B cell (primary cell): ENCODE measurements around the gene CCDC86. TPM values are rescaled to one million over a fixed set of nuclear protein-coding genes. Genes with fewer than 3 reads are reported as not detected.

Experiments used
- ATAC-seq: fragments of 200-7000 bp; cut with Tn5 transposase; one replicate; pipeline ENCODE4 v1.10.0; 2021; ENCODE audit warnings: low read depth, mild to moderate bottlenecking, moderate number of reproducible peaks, moderate library complexity
- CTCF ChIA-PET: fragments of 350-600 bp; sonication (Branson Sonifier 250); formaldehyde crosslinking; loops from one replicate; lab custom pipeline; 2021; ENCODE audit warnings: antibody characterized with exemption, inconsistent platforms; lab: Charles Lee
- POLR2A ChIA-PET: fragments of 350-600 bp; sonication (Branson Sonifier 250); formaldehyde crosslinking; loops from one replicate; lab custom pipeline; 2021; ENCODE audit warnings: antibody characterized with exemption; lab: Charles Lee
- DNase-seq: peaks from one replicate; pipeline ENCODE4 v3.0.0; 2013
- H2AFZ ChIP-seq: 2 replicates; pipeline ENCODE4 v1.6.1; 2012; ENCODE audit warnings: mild to moderate bottlenecking, low read depth, low read length; ENCODE audit not compliant: insufficient read depth, poor library complexity, severe bottlenecking
- H3K27ac ChIP-seq, 2 donors: 1 replicate in 1 of 2; 2 replicates in 1 of 2; pipeline ENCODE4 v1.5.1; 2012 to 2013; ENCODE audit warnings: low read length in 2 of 2, mild to moderate bottlenecking in 2 of 2, moderate library complexity in 1 of 2
- H3K27me3 ChIP-seq, 4 experiments: fragments of 200-600 bp in 1 of 4; sonication (generic) in 1 of 4; replicated peaks in 1 of 4; 1 replicate in 2 of 4; 2 replicates in 2 of 4; pipeline versions ENCODE4 v1.6.1 to v1.7.0; 2013 to 2016; ENCODE audit warnings: low read length in 3 of 4, mild to moderate bottlenecking in 2 of 4, mixed read lengths in 1 of 4, moderate library complexity in 1 of 4; ENCODE audit not compliant: insufficient read depth in 4 of 4, control insufficient read depth in 3 of 4; ENCODE audit errors: control extremely low read depth in 1 of 4
- H3K36me3 ChIP-seq, 2 experiments: replicated peaks in 1 of 2; 1 replicate in 1 of 2; 2 replicates in 1 of 2; pipeline versions ENCODE4 v1.6.1 to v1.7.1; 2013; ENCODE audit warnings: low read length in 1 of 2; ENCODE audit not compliant: insufficient read depth in 2 of 2, control insufficient read depth in 1 of 2; ENCODE audit errors: control extremely low read depth in 1 of 2, extremely low read depth in 1 of 2
- H3K4me1 ChIP-seq, 2 donors: fragments of 200-600 bp in 1 of 2; sonication (generic) in 1 of 2; 1 replicate in 1 of 2; 2 replicates in 1 of 2; pipeline versions ENCODE4 v1.5.1 to v1.6.1; 2013 to 2017; ENCODE audit warnings: low read length in 2 of 2; ENCODE audit not compliant: control insufficient read depth in 2 of 2, insufficient read depth in 2 of 2
- H3K4me2 ChIP-seq: replicated peaks from 2 replicates; pipeline ENCODE3; 2012; ENCODE audit warnings: mild to moderate bottlenecking, low read depth, low read length; ENCODE audit not compliant: poor library complexity, severe bottlenecking
- H3K4me3 ChIP-seq, 5 experiments: fragments of 200-600 bp in 1 of 5; sonication (generic) in 1 of 5; 1 replicate in 3 of 5; 2 replicates in 2 of 5; pipeline versions ENCODE4 v1.5.1 to v1.7.0; 2011 to 2016; ENCODE audit warnings: low read length in 4 of 5, mild to moderate bottlenecking in 4 of 5, low read depth in 2 of 5, control low read depth in 1 of 5, moderate library complexity in 1 of 5; ENCODE audit not compliant: insufficient read depth in 1 of 5; ENCODE audit errors: control extremely low read depth in 1 of 5, extremely low read depth in 1 of 5
- H3K79me2 ChIP-seq: fragments of 200-600 bp; sonication (generic); one replicate; pipeline ENCODE4 v1.6.0; 2016; ENCODE audit warnings: low read length; ENCODE audit not compliant: control insufficient read depth, insufficient read depth
- H3K9ac ChIP-seq: fragments of 200-600 bp; sonication (generic); 2 replicates; pipeline ENCODE4 v1.6.1; 2017; ENCODE audit warnings: mild to moderate bottlenecking, low read length, moderate library complexity
- H3K9me3 ChIP-seq, 3 donors: one replicate each; pipeline versions ENCODE4 v1.6.1 to v1.7.1; 2013; ENCODE audit warnings: low read length in 2 of 3; ENCODE audit not compliant: control insufficient read depth in 2 of 3, insufficient read depth in 1 of 3; ENCODE audit errors: control extremely low read depth in 1 of 3
- H4K20me1 ChIP-seq: 2 replicates; pipeline ENCODE4 v1.6.0; 2012; ENCODE audit warnings: mild to moderate bottlenecking, low read length; ENCODE audit not compliant: insufficient read depth, control insufficient read depth, poor library complexity, severe bottlenecking
- H3K27ac Mint-ChIP-seq: one replicate; pipeline ENCODE4 v1.8.0; 2021; ENCODE audit warnings: mixed read lengths
- H3K27me3 Mint-ChIP-seq: one replicate; pipeline ENCODE4 v1.8.0; 2021; ENCODE audit warnings: mixed read lengths
- H3K4me1 Mint-ChIP-seq: one replicate; pipeline ENCODE4 v1.8.0; 2021; ENCODE audit warnings: mixed read lengths
- H3K4me3 Mint-ChIP-seq: one replicate; pipeline ENCODE4 v1.8.0; 2021; ENCODE audit warnings: mixed read lengths
- H3K9me3 Mint-ChIP-seq: one replicate; pipeline ENCODE4 v1.8.0; 2022; ENCODE audit warnings: mixed read lengths; ENCODE audit not compliant: insufficient read depth
- EZH2 ChIP-seq: IDR thresholded peaks from 2 replicates; pipeline ENCODE4 v1.6.1; 2012; ENCODE audit warnings: borderline replicate concordance, low read depth, mild to moderate bottlenecking, moderate library complexity, low read length; ENCODE audit not compliant: insufficient read depth, poor library complexity, severe bottlenecking
- WGBS: methylation state at CpG from one replicate; pipeline ENCODE4 v1.1.5; 2013; ENCODE audit warnings: missing lambda C conversion rate; ENCODE audit not compliant: insufficient coverage; 5-methylcytosine and 5-hydroxymethylcytosine counted together
- intact Hi-C: fragments of 100-400 bp; cut with micrococcal nuclease; formaldehyde crosslinking; loops from one replicate; pipeline ENCODE4 v1.10.0; 2022
- polyA plus RNA-seq: library from polyadenylated mRNA; depleted of rRNA; stranded (reverse); fragments of >200 nt; gene quantifications from 2 replicates; pipeline ENCODE4 v1.2.3, GENCODE V29; 2012
- total RNA-seq, 2 donors: library from RNA; stranded (reverse); fragments of 120-200 nt in 1 of 2; gene quantifications; 1 replicate in 1 of 2; 2 replicates in 1 of 2; pipeline versions ENCODE4 v1.2.3 to v1.2.4, GENCODE V29; 2013 to 2022
- TF ChIP-seq, protein P1 (sequence below): fragments of 200-600 bp; IDR thresholded peaks from one replicate; pipeline ENCODE4 v1.8.0; 2022; ENCODE audit warnings: antibody characterized with exemption, mild to moderate bottlenecking

Gene CCDC86
- total and polyA plus RNA-seq, 2 donors (not counting 1 experiment from before 2014, with no cell fraction given), result 10.5 to 12.4 TPM

DNA sequence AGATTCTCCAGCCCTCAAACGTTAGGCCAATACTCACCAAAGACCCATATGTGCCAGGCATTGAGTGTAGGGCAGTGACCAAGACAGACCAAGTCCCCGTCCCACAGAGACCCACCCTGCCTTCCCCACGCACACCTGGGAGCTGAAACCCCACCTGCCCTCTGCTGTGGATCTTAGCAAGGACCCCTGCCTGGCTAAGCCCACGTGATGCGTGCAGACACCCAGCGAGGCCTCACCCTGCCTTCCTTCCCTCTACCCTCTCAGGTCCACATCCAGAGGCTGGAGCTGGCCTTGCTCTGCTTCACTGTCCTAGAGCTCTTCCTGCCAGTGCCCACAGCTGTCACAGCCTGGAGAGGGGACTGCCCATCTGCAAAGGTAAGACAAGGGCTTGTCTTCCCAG is 46.6 kb upstream of the CCDC86 start:
- CTCF ChIA-PET, result no interaction called here
- H3K9ac ChIP-seq, result no peak overlapping the region
- H3K27me3 ChIP-seq, result peaks cover 0 to 2% (median 0%) of the 10 kb centered on the region in 4 experiments
- intact Hi-C loops, result no loop called here
- H3K4me1 Mint-ChIP-seq, result no peaks in the 10 kb centered on the region
- no peak overlapping the region for H3K27ac Mint-ChIP-seq
- no peaks in the 10 kb centered on the region for H3K9me3 ChIP-seq
- no peak overlapping the region for H3K27ac ChIP-seq
- no peak overlapping the region for H3K4me3 ChIP-seq
- no peak overlapping the region for H2AFZ ChIP-seq
- H3K4me3 Mint-ChIP-seq, result no peak overlapping the region
- no peaks in the 10 kb centered on the region for H3K36me3 ChIP-seq
- DNase-seq (no peak), ATAC-seq (no peak)
- POLR2A ChIA-PET, result no interaction called here
- H3K27me3 Mint-ChIP-seq, result peaks cover 6% of the 10 kb centered on the region
- H3K9me3 Mint-ChIP-seq, result no peaks in the 10 kb centered on the region
- WGBS, result 92% methylated on average over 5 of the region's 6 CpGs
- no peak overlapping the region for H3K4me2 ChIP-seq
- no peak for TF ChIP-seq EZH2
- TF ChIP-seq, protein P1, sequence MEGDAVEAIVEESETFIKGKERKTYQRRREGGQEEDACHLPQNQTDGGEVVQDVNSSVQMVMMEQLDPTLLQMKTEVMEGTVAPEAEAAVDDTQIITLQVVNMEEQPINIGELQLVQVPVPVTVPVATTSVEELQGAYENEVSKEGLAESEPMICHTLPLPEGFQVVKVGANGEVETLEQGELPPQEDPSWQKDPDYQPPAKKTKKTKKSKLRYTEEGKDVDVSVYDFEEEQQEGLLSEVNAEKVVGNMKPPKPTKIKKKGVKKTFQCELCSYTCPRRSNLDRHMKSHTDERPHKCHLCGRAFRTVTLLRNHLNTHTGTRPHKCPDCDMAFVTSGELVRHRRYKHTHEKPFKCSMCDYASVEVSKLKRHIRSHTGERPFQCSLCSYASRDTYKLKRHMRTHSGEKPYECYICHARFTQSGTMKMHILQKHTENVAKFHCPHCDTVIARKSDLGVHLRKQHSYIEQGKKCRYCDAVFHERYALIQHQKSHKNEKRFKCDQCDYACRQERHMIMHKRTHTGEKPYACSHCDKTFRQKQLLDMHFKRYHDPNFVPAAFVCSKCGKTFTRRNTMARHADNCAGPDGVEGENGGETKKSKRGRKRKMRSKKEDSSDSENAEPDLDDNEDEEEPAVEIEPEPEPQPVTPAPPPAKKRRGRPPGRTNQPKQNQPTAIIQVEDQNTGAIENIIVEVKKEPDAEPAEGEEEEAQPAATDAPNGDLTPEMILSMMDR, result no peak
- no peaks in the 10 kb centered on the region for H3K79me2 ChIP-seq
- H4K20me1 ChIP-seq, result no peaks in the 10 kb centered on the region
- no peaks in the 10 kb centered on the region for H3K4me1 ChIP-seq

DNA sequence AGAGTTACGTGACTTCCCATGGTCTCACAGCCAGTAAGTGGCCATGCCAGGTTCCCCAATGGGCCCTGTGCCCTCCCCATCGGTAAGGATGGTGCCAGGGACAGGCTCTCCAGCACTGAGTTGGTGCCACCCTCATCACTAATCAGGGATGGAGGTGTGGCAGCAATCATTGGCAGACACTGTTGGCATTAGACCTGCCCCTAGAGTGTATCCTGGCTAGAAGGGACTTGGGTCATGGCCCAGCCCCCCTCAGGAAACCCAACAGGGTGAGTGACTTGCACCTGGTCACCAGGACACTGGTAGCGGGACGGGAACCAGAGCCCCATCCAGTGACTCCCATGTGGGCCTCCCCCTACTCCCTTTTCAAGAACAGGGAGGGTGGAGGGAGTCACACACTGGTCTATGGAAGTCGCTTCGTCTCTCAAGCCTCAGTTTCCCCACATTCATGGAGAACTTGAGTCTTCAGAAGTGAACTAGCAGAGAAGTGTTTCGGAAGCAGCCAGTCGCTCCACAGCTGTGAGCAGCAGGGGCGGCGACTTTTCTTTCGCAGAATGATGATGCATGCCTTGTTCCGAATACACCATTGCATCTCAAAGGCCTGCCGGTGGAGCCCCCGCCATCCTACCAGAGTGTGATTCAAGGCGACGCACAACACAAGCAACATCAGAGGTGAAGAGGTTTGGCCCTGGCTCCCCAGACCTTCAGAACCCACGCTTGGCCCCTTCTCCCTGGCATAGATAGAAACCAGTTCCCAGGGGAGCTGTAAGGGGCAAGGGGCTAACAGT is 43.9 kb upstream of the CCDC86 start:
- no peaks in the 10 kb centered on the region for H3K4me1 ChIP-seq
- TF ChIP-seq EZH2, result no peak
- TF ChIP-seq, protein P1, result no peak
- intact Hi-C loops, result no loop called here
- no peaks in the 10 kb centered on the region for H3K36me3 ChIP-seq
- H4K20me1 ChIP-seq, result no peaks in the 10 kb centered on the region
- H3K9ac ChIP-seq, result no peak overlapping the region
- 91% methylated on average over 15 of the region's 17 CpGs for WGBS
- no peaks in the 10 kb centered on the region for H3K9me3 Mint-ChIP-seq
- peaks cover 19% of the 10 kb centered on the region for H3K27me3 Mint-ChIP-seq
- H3K79me2 ChIP-seq, result no peaks in the 10 kb centered on the region
- H2AFZ ChIP-seq, result no peak overlapping the region
- no peak overlapping the region for H3K27ac ChIP-seq
- POLR2A ChIA-PET, result no interaction called here
- no peak overlapping the region for H3K4me2 ChIP-seq
- CTCF ChIA-PET, result no interaction called here
- H3K27me3 ChIP-seq, result peaks cover 0 to 2% (median 0%) of the 10 kb centered on the region in 4 experiments
- DNase-seq, result no peak
- H3K4me3 ChIP-seq, result no peak overlapping the region
- no peak overlapping the region for H3K4me3 Mint-ChIP-seq
- H3K4me1 Mint-ChIP-seq, result no peaks in the 10 kb centered on the region
- ATAC-seq, result no peak
- no peaks in the 10 kb centered on the region for H3K9me3 ChIP-seq
- H3K27ac Mint-ChIP-seq, result no peak overlapping the region
